A172 (cell line): ENCODE results near the gene SURF1. TPM values are rescaled to one million over a fixed set of nuclear protein-coding genes. Genes with fewer than 3 reads are reported as not detected.
"Not testable (repeated sequence)": the region's sequence is repeated elsewhere in the genome, so short reads cannot be mapped to it uniquely, and the experiment has no call there.

Experiments
- DNase-seq: peaks from one replicate; pipeline ENCODE4 v3.0.0-alpha.2; 2015; ENCODE audit warnings: low spot score
- total RNA-seq: library from RNA; depleted of rRNA; stranded (reverse); fragments of >200 nt; shearing (Covaris generic); gene quantifications from 2 replicates; pipeline ENCODE4 v1.2.3, GENCODE V29; 2014; rRNA removed

SURF1 gene
- total RNA-seq, 1 experiment from 2014 or later: 75.2 TPM

DNA sequence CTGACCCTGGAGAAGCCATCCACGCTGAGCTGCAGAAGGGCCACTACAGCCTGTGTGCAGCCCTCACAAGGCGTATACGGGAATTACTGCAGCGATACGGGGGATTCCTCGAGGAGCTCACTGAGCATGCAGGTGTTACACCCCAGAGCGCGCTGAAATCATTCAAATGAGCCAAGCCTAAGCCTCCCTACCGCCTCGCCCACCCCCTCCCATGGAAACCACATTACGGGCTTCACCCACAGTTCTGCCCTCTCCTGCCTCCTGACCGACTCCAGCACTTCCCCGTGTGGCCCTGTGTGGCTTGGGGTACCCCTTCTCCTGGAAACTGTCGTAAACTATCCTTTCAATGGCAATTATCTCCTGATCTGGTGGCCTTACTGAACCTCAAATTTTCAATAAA, 33.6 kb downstream of the SURF1 start:
- DNase-seq: no peak

DNA sequence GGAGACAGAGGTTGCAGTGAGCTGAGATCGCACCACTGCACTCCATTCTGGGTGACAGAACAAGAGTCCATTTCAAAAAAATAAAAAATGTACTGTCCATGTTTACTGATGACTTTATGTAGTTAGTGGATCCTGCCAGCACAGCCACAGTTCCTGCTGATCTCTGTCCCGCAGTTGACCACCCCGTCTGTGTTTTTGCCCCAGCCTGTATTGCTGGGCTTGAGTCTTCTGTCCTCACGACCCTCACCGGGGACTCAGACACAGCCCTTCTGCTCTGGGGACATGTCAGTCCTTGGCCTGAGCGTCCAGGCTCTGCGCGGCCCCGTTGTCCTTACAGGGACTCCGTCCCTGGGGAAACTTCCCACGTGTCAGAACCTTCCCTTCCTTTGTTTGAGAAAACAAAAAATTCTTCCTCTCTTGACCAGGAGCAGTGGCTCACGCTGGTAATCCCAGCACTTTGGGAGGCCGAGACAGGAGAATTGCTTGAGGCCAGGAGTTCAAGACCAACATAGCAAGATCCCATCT, 34.8 kb downstream of the SURF1 start:
- DNase-seq: no peak

DNA sequence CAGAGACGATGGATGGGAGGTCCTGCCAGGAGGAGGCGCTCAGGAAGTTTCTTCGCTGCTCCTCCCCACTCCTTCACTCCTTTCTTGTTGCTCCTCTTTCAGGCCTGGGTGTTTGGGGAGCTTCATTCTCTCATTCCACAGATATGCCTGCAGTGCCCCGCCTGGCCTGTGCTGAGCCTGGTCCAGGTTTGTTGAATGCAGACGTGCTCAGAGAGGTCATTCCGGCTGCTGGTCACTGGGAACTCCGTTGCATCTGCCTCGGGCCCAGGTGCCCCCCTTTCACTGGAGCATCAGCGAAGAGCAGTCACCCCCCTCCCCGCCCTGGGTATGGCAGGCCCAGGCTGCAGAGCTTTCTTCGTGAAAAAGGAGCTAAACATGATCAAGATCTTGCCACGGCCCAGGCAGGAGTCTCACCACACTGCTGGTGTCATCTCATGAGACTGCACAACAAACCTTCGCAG, 35.8 kb downstream of the SURF1 start:
- DNase-seq: no peak

DNA sequence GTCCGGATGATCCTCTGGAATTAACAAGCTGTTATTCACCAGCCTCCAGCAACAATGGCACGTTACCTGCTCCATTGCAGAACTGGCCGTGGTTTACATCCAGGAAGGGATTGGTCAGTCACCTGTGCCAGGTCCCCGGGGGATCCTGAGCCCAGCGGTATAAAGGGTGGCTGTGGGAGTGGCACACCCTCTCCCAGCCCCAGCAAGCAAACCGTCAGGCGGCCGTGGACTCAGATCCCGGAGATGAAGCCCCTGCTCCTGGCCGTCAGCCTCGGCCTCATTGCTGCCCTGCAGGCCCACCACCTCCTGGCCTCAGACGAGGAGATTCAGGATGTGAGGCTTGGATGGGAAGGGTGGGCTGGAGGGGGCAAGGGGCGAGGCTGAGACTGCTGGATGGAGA, 38.7 kb downstream of the SURF1 start:
- DNase-seq: not testable (repeated sequence)

DNA sequence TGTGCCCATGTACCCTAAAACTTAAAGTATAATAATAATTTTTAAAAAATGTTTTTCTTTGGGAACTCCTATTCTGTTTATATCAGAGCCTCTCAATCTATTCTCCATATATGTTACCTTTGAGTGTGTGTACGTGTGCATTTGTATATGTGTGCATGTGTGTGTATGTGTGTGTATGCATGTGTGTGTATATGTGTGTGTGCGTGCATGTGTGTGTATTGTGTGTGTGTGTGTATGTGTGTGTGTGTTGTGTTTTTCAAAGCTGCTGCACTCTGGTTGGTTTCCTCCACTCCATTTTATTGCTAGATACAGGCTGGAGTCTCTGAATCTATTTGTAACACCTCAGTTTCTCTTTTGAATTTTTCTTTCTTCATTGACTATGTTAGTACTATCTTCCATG, 40.3 kb downstream of the SURF1 start:
- DNase-seq: no peak

DNA sequence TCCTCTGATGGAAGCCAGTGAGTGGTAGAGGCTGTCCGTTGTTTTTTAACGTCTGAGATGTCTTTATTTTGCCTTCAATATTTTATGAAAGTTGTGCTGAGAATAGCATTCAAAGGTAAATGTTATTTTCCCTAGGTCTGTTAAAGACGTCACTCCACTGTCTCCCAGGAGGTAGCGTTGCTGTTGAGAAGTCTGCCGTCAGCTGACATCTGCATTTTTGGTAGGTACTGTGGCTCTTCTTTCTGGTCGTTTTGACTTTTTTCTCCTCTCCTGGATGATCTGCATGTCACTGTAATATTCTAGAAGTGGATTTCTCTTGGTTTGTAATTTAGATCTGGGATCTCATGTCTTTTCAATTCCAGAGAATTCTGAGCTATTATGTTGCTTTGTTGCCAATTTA, 46.7 kb downstream of the SURF1 start:
- DNase-seq: no peak

DNA sequence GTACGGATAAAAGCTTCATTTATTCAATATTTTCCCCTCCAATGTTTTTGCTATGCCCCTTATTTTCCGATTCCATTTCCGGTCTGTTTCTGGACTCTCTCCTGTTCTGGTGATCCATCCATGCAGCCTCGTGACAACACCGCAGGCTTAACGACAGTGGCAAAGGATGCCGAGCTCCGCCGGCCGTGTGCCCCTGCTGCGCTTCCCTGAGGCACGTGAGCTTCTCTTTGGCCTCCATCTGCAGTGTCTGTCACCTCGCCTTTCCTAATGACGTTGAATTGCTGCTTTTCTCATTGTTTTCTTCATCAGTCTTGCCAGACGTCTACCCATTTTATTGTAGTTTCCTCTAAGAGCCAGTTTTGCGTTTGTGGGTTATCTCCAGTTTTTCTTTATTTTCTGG, 49.0 kb downstream of the SURF1 start:
- no peak for DNase-seq

DNA sequence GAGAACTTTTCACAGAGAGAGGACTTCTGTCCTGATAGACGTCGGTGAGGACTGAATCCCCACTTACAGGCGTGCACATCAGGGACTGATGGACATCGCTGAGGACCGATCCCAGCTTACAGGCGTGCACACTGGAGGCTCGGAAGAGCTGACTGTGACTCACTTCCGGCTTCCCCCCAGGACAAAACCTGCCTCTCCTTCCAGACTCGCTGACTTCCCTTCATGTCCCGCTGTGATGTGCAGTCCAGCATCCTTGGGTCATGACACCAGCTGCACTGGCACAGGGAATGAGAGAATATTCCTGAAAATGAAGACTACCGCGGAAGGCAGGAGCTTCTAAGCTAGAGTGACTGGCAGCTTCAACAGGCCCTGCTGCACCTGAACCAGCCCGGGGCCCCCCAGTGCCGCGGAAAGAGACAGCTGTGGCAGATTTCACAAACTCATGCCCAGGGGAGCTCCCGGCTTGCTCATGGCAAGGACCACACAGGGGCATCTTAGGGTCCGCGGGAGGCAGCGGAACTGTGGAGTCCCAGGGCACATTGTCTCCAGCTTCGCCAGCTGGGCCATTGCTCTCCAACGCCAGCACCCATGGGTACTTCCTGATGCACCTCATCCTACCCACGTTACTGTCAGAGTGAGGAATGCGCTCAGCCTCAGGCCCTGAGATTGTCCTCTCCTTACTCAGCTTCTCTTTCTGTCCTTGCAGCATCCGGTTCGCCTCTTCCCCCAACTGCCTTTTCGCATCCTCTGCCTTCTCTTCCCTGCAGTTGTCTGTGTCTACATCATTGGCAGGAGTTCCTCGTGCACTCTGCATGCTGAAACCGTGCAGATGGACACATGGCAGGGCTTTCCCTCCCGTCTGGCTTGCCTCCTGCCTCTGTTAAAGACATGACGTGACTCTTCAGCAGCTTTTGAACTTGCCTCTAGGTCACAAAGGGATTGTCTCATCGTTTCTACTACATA, 49.8 kb downstream of the SURF1 start:
- DNase-seq: peak; percentile 87

DNA sequence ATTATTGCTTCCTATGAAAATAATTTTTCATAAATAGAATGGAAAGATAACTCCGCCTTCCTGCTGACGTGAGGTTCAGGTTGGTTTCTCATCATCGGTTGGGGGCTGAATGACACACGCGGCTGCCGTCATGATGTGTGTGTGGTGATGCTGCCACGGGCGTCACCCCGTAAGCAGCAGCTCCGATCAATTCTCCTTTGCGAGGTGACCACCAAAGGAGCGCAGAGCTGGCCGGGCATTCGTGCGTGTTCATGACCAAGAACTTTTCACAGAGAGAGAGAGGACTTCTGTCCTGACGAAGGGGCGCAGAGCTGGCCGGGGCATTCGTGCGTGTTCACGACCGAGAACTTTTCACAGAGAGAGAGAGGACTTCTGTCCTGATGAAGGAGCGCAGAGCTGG, 50.6 kb downstream of the SURF1 start:
- no peak for DNase-seq

DNA sequence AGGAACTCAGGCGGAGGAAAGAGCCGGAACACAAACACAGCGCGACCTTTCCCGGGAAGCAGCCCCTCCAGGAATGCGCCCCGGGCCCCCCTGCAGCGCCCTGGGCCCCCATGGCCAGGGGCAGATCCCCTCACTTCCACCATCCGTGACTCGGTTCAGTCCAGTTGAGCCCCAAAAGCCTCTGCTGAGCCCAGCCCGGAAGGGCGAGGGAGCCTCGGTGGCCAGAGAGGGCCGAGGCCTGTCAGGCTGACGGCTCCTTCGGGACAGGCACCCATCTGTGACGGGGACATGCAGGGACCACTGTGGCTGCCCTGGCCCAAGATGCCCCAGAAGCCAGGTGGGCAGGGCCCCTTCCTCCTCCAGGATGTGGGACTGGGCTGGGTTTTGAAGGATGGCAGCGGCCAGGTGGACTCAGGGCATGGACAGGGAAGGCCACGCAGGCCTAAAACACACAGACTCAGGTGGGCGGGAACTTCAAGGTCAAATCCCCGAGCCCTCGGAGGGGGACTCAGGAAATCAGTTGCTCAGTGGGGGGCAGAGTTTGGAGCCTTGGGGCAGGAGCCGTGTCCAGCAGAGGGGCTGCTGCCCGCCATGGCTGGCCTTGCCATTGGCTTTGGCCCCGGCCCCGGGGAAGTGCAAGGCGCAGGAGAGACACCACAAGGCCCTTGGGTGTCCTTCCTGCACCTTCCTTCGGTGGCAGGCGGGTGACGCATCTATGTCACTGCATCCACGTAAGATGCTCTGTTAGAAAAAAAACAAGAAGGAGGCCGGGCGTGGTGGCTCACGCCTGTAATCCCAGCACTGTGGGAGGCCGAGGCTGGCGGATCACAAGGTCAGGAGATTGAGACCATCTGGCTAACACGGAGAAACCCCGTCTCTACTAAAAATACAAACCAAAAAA, 51.6 kb downstream of the SURF1 start:
- no peak for DNase-seq

DNA sequence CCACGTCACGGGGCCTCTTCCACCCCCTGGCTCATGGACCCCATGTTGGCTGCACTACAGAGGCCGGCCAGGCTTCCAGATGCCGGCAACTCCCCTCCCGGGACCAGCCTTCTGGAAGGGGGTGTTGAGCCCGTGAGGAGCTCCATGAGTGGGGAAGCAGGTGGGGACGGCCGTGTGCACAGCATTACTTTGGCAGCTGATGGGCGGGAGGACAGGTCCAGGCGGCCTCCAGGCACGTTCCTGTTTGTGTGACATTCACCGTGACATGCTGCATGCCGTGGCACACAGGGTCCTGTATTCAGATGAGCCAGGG, 52.2 kb downstream of the SURF1 start:
- no peak for DNase-seq

DNA sequence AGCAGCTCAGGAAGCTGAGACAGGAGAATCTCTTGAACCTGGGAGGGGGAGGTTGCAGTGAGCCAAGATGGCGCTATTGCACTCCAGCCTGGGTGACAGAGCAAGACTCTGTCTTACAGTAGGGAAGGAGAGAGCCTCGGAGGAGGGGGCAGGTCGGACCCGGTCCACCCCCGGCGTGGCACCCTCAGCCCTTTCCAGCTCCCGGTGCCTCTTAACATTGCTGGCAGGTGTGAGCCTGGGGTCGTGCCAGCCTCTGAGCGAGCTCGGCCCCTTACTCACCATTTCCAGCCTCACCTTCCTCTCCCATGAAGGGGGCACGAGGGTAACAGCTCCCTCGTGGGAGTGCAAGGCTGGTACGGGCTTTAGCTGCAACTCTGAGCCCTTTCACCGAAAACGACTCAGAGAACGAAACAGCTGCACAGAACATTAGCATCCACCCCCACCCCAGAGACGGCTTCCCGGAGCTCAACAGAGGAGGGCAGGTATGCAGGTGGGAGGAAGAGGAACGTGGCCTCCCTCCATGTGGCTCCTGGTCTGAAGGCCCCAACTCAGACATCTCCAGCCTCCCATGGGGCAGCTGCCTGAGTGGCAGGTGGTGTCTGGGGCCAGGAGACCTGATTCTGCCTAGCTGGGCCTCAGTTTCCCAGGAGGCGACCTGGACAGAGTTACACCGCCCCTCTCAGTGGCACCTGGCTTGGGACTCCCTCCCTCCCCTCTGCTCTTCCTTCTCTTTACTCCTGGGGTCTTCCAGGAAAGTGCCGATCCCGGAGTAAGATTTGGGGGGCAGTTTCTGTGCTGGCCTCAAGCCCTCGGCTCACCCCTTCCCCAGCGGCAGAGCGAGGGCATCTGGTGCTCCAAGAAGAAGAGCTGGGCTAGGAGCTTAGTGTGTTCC, 52.8 kb downstream of the SURF1 start:
- no peak for DNase-seq

Other genes with a start within 250 kb of the SURF1 start
- gene RALGDS, start 235.2 kb downstream of the SURF1 start, total RNA-seq: 26.2 and 38.2 TPM in 2 replicates
- gene GBGT1, start 192.6 kb downstream of the SURF1 start, total RNA-seq: 0.96 and 3.1 TPM in 2 replicates
- not detected in 2 replicates for gene OBP2B, start 147.2 kb downstream of the SURF1 start, total RNA-seq
- gene ABO, start 81.3 kb downstream of the SURF1 start, total RNA-seq: not detected in 2 replicates
- 11.4 and 19.5 TPM in 2 replicates for gene SURF6, start 20.3 kb downstream of the SURF1 start, total RNA-seq
- 17.9 and 30.0 TPM in 2 replicates for gene MED22, start 8.4 kb downstream of the SURF1 start, total RNA-seq
- gene RPL7A, start 8.3 kb downstream of the SURF1 start, total RNA-seq: 2,228 and 2,364 TPM in 2 replicates
- 26.3 and 43.1 TPM in 2 replicates for gene SURF2, start 63 bp upstream of the SURF1 start, total RNA-seq
- 391 and 428 TPM in 2 replicates for gene SURF4, start 19.6 kb upstream of the SURF1 start, total RNA-seq
- 0.91 and 1.4 TPM in 2 replicates for gene STKLD1, start 19.9 kb upstream of the SURF1 start, total RNA-seq
- 24.8 and 28.3 TPM in 2 replicates for gene REXO4, start 61.5 kb upstream of the SURF1 start, total RNA-seq
- 0.43 and 1.6 TPM in 2 replicates for gene ADAMTS13, start 65.9 kb upstream of the SURF1 start, total RNA-seq
- 8.8 and 10.8 TPM in 2 replicates for gene CACFD1, start 103.5 kb upstream of the SURF1 start, total RNA-seq
- gene SLC2A6, start 122.6 kb upstream of the SURF1 start, total RNA-seq: 30.8 and 42.1 TPM in 2 replicates
- gene MYMK, start 168.5 kb upstream of the SURF1 start, total RNA-seq: not detected in 2 replicates
- gene ADAMTSL2, start 178.2 kb upstream of the SURF1 start, total RNA-seq: 0.12 and 0.16 TPM in 2 replicates